ENCODE data around the gene FBN2.

DNA sequence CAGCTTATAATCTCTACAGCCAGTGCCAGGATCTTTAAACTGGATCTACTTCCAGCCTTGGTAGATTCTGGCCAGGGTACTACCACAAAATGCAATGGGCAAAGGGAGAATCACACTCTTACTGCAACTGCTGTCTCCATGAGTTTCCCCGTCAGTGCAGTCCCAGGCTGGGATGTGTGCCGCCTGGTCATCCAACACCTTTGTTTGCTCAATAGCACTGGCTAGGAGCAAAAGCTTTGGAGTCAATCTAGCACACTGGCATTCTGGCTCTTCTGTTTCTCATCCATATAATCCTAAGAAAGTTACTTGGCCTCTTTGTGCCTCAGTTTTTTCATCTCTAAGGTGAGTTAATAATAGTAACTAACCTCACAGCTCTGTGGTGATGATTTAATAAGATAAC lies 96.9 kb downstream of the FBN2 start:
- TF ChIP-seq CTCF (IDR thresholded peaks at IDR 0.05; ENCODE audit: poor library complexity, severe bottlenecking) (no peak), POLR2AphosphoS5 (IDR thresholded peaks at IDR 0.05) (no peak), TAF1 (IDR thresholded peaks at IDR 0.05; ENCODE audit: low read depth) (no peak)
- TF ChIP-seq, protein P1, sequence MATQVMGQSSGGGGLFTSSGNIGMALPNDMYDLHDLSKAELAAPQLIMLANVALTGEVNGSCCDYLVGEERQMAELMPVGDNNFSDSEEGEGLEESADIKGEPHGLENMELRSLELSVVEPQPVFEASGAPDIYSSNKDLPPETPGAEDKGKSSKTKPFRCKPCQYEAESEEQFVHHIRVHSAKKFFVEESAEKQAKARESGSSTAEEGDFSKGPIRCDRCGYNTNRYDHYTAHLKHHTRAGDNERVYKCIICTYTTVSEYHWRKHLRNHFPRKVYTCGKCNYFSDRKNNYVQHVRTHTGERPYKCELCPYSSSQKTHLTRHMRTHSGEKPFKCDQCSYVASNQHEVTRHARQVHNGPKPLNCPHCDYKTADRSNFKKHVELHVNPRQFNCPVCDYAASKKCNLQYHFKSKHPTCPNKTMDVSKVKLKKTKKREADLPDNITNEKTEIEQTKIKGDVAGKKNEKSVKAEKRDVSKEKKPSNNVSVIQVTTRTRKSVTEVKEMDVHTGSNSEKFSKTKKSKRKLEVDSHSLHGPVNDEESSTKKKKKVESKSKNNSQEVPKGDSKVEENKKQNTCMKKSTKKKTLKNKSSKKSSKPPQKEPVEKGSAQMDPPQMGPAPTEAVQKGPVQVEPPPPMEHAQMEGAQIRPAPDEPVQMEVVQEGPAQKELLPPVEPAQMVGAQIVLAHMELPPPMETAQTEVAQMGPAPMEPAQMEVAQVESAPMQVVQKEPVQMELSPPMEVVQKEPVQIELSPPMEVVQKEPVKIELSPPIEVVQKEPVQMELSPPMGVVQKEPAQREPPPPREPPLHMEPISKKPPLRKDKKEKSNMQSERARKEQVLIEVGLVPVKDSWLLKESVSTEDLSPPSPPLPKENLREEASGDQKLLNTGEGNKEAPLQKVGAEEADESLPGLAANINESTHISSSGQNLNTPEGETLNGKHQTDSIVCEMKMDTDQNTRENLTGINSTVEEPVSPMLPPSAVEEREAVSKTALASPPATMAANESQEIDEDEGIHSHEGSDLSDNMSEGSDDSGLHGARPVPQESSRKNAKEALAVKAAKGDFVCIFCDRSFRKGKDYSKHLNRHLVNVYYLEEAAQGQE (IDR thresholded peaks at IDR 0.05; ENCODE audit: borderline replicate concordance): no peak
